Right lobe of liver (tissue), 4 donors: ENCODE measurements around the gene CD164.

ENCODE experiments used
- CTCF ChIP-seq, 4 donors: fragments of 200-600 bp in 3 of 4; fragments of 450-650 bp in 1 of 4; IDR thresholded peaks; one replicate each; pipeline versions ENCODE4 v1.5.1 to v1.8.0; 2016 to 2022; ENCODE audit warnings: antibody characterized with exemption in 4 of 4, mild to moderate bottlenecking in 2 of 4
- POLR2A ChIP-seq: fragments of 450-650 bp; IDR thresholded peaks from one replicate; pipeline ENCODE4 v1.6.1; 2017; ENCODE audit warnings: antibody characterized with exemption, mild to moderate bottlenecking
- donor health status: DM: no; HTN: no; CAD: no.
- donor health status: DM: no; HTN: no; CAD: no.
- donor health status: DM: no; HTN: yes; CAD: no.

GRCh38 chr6:109374326-109374892 is 7.9 kb downstream of the CD164 start:
- no peak for TF ChIP-seq CTCF (IDR thresholded peaks at IDR 0.05)
- no peak for TF ChIP-seq POLR2A
